Measurements from ENCODE around the gene TRAPPC6A. TPM values are rescaled to one million over a fixed set of nuclear protein-coding genes. Genes with fewer than 3 reads are reported as not detected.
A peak's percentile ranks its signal among the peaks of the same experiment; 100 is the strongest.

The TRAPPC6A gene
- total RNA-seq, 1 donor from 2014 or later: 43.8 TPM

DNA sequence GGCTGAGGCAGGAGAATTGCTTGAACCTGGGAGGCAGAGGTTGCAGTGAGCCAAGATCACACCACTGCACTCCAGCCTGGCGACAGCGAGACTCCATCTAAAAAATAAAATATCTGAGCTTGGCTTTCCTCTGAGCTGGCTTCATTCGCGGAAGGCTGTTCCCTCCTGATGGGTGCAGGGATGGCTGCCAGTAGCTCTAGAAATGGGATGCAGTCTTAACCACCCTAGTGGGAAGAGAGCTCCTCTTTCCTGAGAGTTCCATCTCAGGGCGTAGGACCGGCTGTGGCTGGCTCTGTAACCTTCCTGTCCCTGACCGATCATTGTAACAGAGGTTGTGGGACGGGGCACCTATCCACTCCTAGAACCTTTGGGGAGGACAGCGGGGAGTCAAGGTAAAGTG is 52.7 kb downstream of the TRAPPC6A start:
- Mint-ChIP-seq H3K27me3 (no peaks in the 10 kb centered on the region), H3K36me3 (ENCODE audit: insufficient read depth) (no peaks in the 10 kb centered on the region), H3K9me3 (ENCODE audit: low read depth) (no peaks in the 10 kb centered on the region), H3K27ac (no peak overlapping the region), H3K4me1 (ENCODE audit: low read depth) (peaks cover 7% of the 10 kb centered on the region), H3K4me3 (ENCODE audit: low read depth) (no peak overlapping the region)
- no peak for DNase-seq (ENCODE audit: low spot score, unreplicated experiment)
- TF ChIP-seq, protein P1, sequence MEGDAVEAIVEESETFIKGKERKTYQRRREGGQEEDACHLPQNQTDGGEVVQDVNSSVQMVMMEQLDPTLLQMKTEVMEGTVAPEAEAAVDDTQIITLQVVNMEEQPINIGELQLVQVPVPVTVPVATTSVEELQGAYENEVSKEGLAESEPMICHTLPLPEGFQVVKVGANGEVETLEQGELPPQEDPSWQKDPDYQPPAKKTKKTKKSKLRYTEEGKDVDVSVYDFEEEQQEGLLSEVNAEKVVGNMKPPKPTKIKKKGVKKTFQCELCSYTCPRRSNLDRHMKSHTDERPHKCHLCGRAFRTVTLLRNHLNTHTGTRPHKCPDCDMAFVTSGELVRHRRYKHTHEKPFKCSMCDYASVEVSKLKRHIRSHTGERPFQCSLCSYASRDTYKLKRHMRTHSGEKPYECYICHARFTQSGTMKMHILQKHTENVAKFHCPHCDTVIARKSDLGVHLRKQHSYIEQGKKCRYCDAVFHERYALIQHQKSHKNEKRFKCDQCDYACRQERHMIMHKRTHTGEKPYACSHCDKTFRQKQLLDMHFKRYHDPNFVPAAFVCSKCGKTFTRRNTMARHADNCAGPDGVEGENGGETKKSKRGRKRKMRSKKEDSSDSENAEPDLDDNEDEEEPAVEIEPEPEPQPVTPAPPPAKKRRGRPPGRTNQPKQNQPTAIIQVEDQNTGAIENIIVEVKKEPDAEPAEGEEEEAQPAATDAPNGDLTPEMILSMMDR (IDR thresholded peaks at IDR 0.05; ENCODE audit: unreplicated experiment): no peak

DNA sequence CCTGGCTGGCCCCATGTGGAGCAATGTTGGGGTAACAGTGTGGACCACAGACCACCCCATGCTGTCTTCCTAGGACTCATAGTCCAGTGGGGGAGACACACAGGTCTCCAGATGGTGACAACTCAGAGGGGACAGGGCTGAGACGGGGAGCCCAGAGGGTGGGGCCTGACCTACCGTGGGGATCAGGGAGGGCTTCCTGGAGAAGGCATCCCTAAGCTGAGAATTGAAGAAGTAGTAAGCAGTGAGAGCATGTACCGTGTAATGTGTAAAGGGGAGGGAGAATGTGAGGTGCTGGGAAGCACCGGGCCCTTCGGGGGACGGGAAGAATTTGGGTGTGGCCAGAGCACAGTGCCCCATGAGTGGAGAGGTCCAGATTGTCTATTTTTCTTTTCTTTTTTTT is 54.0 kb downstream of the TRAPPC6A start:
- no peak overlapping the region for H3K27ac Mint-ChIP-seq
- DNase-seq (ENCODE audit: low spot score, unreplicated experiment): no peak
- H3K27me3 Mint-ChIP-seq: no peaks in the 10 kb centered on the region
- H3K36me3 Mint-ChIP-seq (ENCODE audit: insufficient read depth): no peaks in the 10 kb centered on the region
- TF ChIP-seq, protein P1 (IDR thresholded peaks at IDR 0.05; ENCODE audit: unreplicated experiment): no peak
- no peaks in the 10 kb centered on the region for H3K9me3 Mint-ChIP-seq (ENCODE audit: low read depth)
- H3K4me1 Mint-ChIP-seq (ENCODE audit: low read depth): peaks cover 7% of the 10 kb centered on the region
- H3K4me3 Mint-ChIP-seq (ENCODE audit: low read depth): no peak overlapping the region

DNA sequence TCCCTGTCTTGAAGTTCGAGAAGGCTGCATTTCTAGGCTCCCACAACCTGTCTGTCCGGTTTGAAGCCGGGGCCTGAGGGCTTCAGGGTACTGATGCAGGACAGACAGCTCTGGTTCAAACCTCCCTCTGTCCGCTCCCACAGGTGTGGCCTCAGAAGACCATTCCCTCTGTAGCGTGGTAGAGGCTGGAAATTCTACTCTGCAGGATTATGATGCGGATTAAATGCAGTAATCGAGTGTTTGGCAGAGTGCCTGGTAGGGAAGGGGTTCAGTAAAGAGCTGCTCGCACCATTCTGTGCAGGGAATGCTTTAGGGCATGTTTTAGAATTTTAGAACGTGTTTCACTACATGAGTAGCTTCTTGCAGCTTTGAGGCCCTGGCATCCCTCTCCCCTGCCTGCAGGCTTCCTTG is 54.6 kb downstream of the TRAPPC6A start:
- Mint-ChIP-seq H3K4me3 (ENCODE audit: low read depth) (no peak overlapping the region), H3K27me3 (no peaks in the 10 kb centered on the region), H3K36me3 (ENCODE audit: insufficient read depth) (no peaks in the 10 kb centered on the region), H3K27ac (no peak overlapping the region), H3K9me3 (ENCODE audit: low read depth) (no peaks in the 10 kb centered on the region), H3K4me1 (ENCODE audit: low read depth) (peaks cover 7% of the 10 kb centered on the region)
- DNase-seq (ENCODE audit: low spot score, unreplicated experiment): no peak
- TF ChIP-seq, protein P1 (IDR thresholded peaks at IDR 0.05; ENCODE audit: unreplicated experiment): no peak

DNA sequence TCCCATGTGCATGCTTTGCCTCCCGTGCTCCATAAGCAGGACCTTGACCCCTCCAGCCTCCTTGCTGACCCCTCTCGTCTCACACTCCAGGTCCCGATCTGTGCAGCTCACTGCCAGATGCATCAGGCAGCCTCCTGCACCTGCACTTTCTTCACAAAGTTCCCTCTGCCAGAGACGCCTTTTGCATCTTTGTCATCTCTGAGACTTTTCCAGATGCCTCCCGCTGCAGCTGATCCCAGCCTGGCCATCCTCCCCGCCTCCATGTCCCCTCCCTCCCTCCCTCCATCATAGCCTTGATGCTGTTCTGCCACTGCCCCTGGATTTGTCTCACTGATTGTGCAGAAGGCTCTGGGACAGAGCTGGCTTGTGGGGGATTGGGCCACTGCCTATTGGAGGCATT is 55.2 kb downstream of the TRAPPC6A start:
- Mint-ChIP-seq H3K4me3 (ENCODE audit: low read depth) (no peak overlapping the region), H3K27me3 (no peaks in the 10 kb centered on the region), H3K9me3 (ENCODE audit: low read depth) (no peaks in the 10 kb centered on the region), H3K4me1 (ENCODE audit: low read depth) (peaks cover 7% of the 10 kb centered on the region), H3K27ac (peak overlapping the region; percentile 34), H3K36me3 (ENCODE audit: insufficient read depth) (no peaks in the 10 kb centered on the region)
- no peak for DNase-seq (ENCODE audit: low spot score, unreplicated experiment)
- TF ChIP-seq, protein P1 (IDR thresholded peaks at IDR 0.05; ENCODE audit: unreplicated experiment): no peak

DNA sequence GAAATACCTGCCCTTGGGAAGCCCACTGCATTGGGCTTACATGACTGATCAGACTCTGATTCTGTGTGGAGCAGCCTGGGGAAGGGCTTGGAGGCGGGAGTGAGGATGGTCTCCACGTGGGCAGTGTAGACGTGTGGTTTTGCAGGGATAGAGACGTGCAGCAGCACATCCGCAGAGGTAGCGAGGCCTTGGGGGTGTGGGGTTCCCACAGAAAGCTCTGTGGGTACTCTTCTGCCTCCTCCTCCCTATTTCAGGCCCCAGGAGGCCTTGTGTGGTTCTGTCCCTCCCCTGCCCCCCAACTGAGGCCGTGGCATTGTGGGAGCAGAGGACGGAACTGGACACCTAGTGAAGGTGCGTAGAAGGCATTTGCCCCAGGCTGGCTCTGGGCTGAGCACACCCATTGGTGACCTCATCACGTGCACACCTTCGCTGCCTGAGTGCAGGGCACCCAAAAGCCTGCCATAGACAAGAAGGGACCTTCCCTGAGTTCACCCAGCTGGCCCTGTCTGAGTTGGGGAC is 56.2 kb downstream of the TRAPPC6A start:
- H3K36me3 Mint-ChIP-seq (ENCODE audit: insufficient read depth): no peaks in the 10 kb centered on the region
- TF ChIP-seq, protein P1 (IDR thresholded peaks at IDR 0.05; ENCODE audit: unreplicated experiment): no peak
- no peak overlapping the region for H3K4me3 Mint-ChIP-seq (ENCODE audit: low read depth)
- no peak for DNase-seq (ENCODE audit: low spot score, unreplicated experiment)
- peak overlapping the region; percentile 74 for H3K27ac Mint-ChIP-seq
- no peaks in the 10 kb centered on the region for H3K27me3 Mint-ChIP-seq
- H3K4me1 Mint-ChIP-seq (ENCODE audit: low read depth): peaks cover 10% of the 10 kb centered on the region
- H3K9me3 Mint-ChIP-seq (ENCODE audit: low read depth): no peaks in the 10 kb centered on the region
